GM19452 (cell line): ENCODE results near the gene ATG4C.

ENCODE experiments used
- ATAC-seq: cut with Tn5 transposase; IDR thresholded peaks from one replicate; pipeline ENCODE4 v1.9.1; 2021; ENCODE audit not compliant: unreplicated experiment

ATG4C gene

GRCh38 chr1:62903982-62904855 is 120.3 kb downstream of the ATG4C start:
- no peak for ATAC-seq

- ATAC-seq, result no peak
Measured at GRCh38 chr1:62904856-62905225, 120.9 kb downstream of the ATG4C start.

GRCh38 chr1:62905309-62905708 is 121.4 kb downstream of the ATG4C start:
- ATAC-seq, result no peak

GRCh38 chr1:62905872-62906271 is 121.9 kb downstream of the ATG4C start:
- ATAC-seq, result no peak

- ATAC-seq, result no peak
Measured at GRCh38 chr1:62906428-62906886, 122.5 kb downstream of the ATG4C start.

- no peak for ATAC-seq
Measured at GRCh38 chr1:62908168-62908695, 124.3 kb downstream of the ATG4C start.

GRCh38 chr1:62912028-62912638 is 128.2 kb downstream of the ATG4C start:
- no peak for ATAC-seq
